GM18868 (cell line): ENCODE measurements around the gene GP9.
"Not testable (repeated sequence)": the region's sequence is repeated elsewhere in the genome, so short reads cannot be mapped to it uniquely, and the experiment has no call there.

Experiments used
- ATAC-seq: cut with Tn5 transposase; IDR thresholded peaks from one replicate; pipeline ENCODE4 v1.9.1; 2021; ENCODE audit warnings: mild to moderate bottlenecking, moderate library complexity; ENCODE audit not compliant: unreplicated experiment

Gene GP9

DNA sequence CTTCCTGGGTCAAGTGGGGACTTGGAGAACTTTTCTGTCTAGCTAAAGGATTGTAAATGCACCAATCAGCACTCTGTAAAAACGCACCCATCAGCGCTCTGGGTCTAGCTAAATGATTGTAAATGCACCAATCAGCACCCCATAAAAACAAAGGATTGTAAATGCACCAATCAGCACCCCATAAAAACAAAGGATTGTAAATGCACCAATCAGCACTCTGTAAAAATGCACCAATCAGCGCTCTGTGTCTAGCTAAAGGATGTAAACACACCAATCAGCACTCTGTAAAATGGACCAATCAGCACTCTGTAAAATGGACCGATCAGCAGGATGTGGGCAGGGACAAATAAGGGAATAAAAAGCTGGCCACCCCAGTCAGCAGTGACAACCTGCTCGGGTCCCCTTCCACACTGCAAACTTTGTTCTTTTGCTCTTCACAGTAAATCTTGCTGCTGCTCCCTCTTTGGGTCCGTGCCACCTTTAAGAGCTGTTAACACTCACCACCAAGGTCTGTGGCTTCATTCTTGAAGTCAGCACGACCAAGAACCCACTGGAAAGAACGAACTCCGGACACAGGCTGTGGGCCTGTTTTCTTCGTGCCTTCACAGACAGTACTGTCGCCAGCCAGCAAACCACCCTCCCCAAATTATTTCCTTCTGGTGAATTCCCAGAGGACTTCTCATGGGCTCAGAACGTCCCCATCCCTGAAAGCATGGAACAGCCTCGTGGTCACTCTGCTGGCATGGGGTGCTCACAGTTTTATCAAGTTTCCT, 8.9 kb downstream of the GP9 start:
- ATAC-seq: not testable (repeated sequence)

DNA sequence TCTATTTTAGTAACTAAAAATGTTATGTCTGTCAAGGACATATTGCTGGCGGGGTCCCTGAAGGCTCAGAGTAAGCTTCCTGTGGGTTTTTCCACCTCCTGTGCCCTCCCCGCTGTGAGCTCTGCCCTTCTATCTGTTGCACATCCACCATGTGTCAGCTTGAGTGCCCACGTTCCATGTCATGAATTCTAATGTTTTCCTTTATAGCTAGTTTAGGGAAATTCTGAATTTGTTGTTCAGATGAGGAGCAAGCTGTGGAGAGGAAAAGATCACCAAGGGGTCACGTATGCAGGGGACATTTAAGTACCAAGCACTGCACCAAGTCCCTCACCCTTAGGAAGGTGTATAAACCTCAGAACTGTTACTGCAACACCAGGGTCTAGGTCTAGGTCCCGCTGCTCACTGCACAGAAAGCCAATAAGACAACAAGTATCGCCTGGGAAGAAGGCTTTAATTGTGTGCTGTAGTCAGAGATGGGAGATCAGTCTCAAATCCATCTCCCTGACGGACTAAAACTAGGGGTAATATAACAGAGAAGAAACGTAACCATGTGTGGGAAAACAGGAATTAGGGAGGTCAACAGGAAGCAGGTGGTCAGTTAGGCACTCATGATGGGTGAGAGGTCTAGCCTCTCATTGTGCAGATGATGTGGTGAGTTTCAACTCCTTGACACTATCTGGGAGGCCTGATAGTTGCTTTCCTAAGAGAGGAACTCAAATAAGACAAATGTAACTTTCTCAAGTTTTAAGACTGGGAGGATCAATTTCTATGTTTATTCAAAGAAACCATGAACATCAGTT, 9.7 kb downstream of the GP9 start:
- ATAC-seq: no peak

DNA sequence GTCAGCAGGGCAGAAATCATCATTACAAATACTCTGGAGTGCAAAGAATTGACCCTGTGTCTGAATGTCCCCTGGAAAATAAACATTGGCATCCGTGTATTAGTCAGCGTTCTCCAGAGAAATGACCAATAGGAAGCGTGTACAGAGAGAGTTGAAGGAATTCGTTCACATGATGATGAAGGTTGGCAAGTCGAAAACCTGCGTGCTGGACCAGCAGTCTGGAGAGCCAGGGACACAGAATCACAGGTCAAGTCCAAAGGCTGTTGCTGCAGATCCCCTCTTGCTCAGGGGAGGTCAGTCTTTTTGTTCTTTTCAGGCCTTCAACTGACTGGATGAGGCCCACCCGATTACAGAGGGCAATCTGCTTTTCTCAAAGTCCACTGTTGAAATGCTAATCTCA, 16.6 kb downstream of the GP9 start:
- no peak for ATAC-seq

DNA sequence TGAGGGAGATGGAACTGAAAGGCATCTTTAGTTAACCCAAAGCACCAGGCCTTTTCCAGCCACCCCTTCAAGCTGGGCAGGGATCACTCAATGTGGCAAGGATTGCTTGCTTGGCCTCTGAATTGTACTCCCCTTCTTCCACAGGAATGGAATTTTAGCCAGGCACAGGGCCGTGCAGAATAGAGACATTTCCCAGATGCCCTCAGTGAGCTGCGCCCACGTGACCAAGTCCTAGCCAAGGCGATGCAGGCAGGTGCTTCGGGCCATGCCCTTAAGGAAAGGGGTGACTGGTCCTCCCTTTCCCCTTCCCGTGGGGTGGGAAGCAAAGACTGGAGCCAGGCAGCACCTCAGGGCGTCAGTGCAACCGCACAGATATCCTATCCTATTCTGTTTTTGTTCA, 17.9 kb downstream of the GP9 start:
- ATAC-seq: no peak

DNA sequence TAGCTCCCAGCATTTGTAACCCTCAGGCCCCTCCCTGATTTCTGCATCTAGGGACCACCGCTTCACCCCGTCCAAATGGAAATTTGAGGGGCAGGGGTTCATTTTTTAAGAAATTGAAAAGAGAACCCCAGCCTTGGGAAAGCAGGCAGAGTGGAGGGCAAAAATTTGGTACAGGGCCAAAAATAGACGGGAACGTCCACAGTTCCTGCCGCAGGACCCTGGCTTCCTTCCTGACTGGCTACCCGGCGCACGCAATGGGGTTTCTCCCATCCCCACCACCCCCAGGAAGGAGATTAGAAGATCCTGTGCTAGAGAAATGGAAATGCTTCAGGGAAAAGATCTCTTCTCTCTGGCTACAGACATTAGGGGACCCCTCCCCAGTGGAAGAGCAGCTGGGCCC, 20.9 kb downstream of the GP9 start:
- no peak for ATAC-seq

DNA sequence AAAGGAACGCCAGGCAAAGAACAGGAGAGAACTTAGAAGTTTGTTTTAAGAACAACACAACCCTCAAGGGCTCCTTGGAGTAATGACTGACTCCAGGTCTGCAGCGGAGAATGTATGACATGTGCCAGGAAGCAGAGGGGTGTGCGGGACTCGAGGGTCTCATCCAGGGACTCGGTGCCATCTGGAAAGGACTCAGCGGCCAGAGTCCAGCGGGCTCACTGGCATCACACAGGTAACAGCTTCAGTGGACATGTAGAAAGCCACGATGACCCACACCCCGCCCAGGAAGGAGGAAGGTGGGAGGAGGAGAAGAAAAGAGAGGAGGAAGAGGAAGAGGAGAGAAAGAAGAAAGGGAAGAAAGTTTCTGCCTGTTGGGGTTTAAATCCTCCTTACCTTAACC, 21.4 kb downstream of the GP9 start:
- ATAC-seq: no peak

DNA sequence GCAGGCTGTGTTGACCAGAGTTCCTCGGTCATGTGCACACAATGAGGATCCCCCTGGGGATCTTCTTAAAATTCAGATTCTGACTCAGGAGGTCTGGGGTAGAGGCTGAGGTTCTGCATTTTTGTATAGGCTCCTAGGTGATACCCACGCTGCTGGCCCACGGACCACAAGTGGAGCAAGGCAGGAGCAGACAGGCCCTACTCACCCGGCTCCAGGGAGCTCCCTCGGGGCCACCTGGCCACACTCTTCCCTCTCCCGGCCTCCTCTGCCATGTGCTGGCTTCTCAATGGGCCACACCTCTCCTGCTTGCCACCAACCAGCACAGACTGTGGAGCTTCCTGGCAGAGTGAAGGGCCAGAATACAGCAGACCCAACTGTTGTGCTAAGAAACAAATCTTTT, 23.9 kb downstream of the GP9 start:
- ATAC-seq: no peak

DNA sequence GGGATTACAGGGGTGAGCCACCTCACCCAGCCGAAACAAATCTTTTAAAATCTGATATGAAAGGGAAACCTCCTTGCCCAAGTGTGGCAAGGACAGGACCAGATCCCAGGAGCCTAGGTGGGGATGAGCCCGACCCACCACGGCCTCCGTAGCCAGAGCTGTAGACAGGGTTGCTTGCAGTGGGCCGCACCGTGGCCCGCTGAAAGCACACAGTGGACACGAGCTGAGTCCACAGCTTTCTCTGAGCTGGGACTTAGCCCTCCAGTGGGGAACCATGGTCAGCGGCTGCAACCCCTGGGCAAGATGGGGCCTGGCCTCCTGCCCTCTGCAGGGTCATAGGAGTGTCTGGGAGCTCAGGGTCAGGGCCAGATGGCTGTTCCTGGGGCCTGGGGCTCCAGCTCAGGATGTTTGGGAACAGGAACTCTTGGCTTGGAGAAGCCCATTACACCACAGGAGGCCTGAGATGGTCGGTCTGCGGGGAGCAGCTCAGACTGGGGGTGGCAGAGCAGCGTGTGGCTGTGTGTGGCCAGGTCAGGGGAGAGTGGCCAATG, 24.7 kb downstream of the GP9 start:
- no peak for ATAC-seq

DNA sequence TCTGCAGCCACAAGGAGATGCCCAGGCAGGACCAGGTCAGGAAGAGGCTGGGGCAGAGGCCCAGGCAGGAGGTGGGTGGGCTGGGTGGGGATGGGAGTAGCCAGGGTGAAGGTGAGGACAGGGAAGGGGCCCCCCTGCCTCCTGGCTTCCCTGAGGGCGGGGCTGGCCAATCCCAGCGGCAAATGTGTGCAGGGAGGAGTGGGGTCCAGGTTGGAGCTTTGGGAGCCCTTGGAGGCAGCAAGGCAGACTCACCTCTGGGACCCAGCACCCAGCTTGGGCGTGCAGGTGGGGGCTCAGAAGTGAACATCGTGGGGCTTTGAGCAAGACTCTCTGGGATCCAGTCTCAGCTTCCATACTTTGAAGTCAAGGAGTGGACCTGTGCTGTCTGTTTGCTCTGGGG, 25.2 kb downstream of the GP9 start:
- no peak for ATAC-seq

DNA sequence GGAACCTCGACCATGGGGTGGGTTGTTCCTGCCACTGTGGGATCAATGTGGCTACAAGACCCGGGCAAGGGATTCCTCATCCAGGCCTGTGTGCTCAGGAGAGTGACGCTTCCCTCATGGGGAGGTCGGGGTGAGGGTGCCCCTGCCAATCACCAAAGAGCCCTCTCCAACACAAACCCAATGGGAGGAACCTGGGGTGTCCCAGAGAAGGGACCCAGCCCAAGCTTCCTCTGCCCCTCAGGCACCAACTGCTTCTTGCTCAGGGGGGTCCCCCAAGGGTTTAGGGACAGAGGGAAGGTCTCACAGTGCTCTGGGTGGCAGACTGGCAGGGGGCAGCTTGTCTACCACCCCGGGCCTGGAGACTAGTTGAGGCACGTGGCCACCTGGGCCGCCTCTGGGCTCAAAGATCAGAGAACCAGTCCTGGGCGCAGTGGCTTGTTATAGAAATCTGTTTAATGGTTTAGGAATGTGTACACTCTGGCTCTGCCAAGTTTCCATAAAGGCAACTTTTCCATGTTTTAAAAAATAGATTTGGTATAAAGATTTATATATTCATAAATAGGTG, 26.6 kb downstream of the GP9 start:
- ATAC-seq: no peak

DNA sequence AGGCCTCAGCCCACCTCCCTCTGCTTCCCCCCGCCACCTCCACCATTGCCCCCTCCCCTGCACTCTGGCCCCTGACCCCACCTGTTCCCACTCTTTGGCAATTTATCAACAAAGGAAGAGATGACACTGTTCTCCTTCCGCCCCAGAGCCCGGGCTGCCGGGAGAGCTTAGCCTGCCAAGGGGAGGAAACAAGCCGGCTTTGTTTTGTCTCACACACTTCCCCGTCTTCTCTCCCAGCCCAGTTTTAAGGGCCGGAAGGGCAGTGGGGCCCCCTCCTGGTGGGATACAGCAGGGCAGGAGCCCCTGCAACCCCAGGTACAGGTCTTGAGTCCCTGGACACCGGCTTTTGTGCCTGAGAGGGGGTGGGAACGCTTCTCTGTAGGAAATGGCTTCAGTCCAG, 27.3 kb downstream of the GP9 start:
- ATAC-seq: peak; percentile 68

DNA sequence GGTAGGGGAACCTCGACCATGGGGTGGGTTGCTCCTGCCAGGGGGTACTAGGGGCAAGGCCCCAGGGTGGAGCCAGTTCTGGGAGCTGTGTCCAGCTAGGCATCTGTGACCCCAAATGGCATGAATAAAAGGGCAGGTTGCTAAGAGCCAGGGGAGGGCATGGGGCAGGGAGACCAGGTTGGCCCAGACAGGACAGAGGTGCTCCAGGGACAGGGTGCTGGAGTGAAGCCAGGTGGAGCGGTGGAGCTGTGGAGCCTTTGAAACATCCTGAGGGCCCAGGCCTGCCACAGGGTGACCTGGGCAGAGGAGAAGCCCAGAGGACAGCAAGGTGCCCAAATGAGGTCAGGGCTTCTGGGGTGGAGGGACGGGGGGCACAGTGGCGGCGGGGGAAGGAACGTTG, 27.7 kb downstream of the GP9 start:
- ATAC-seq: peak; percentile 16

DNA sequence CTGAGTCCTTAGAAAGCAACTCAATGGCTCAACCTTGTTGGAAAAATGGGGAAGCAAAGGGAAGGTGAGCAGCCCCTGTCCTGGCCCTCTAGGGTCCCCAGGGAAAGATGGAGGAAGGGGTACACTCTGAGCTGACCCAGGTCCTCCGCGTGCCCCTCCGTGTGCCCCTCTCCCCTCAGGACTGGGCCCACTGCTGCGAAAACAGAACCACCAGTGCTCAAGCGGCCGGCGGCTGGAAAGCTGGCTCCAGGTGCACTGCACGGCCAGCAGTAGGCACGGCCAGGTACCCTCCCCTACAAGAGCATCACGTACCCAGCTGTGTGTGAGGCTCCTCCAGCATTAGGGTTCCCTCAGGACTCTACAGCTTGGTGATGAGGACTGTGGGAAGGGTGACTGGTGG, 34.7 kb downstream of the GP9 start:
- no peak for ATAC-seq

DNA sequence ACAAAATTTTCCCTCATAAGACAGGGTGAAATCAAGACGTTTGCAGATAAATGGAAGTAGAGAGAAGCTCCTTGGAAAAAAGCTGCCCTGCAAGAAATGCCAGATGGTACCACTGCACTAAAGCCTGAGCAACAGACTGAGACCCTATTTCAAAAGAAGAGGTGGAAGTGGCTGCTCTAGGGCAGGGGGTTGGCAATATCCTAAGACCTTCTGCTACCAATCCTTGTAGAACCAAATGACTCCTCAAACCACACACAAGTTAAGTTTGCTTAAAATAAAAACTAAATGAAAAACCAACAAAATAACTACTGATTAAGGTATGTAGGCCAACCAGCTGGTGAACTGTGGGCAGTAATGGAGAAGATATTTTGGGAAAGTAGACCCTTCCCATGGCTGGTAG, 39.7 kb downstream of the GP9 start:
- no peak for ATAC-seq

DNA sequence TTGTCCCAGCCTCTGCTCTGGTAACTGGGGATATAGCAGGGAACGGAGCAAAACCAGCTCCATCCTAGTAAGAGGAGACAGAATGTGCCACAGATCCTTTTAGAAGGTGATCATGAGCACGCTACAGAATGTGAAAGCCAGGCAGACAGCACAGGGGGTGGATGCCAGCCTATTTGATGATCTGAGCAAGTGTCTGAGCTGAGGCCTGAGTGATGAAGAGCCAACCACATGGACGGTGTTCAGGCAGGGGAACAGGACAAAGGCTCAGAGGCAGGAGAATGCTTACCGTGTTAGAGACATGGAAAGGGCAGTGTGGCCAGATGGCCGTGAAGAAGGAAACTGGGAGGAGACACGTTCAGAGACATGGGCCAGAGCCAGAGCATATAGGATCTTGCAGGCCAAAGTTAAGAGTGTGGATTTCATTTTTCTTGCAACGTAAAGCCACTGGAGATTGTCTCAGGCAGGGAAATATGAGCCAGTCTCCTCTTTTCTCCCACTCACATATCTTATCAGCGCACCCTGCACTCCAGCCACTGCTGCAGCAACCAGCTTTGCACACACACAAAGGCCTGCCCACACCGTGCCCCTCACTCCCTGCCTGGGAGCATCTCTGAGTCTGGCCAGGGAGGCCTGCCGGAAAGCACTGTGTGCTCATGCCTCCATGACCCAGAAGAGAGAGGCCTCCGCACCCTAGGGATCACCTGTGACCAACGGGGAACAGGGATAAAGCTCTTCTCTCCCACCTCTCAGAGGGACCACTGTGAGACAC, 41.0 kb downstream of the GP9 start:
- no peak for ATAC-seq

DNA sequence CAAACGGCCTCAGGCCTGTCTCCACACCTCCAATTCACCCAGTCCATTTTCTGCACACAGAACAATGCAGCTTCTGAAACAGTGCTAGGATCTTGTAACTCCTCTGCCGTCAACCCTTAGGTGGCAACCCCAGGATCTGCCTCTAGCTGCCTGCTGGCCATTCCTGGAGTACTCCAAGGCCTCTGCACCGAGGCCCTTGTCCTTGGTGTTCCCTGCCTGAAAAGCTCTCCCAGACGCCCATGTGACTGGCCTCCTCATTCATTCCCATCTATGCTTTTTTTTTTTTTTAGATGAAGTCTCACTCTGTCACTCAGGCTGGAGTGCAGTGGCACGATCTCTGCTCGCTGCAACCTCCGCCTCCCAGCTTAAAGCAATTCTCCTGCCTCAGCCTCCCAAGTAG, 42.7 kb downstream of the GP9 start:
- no peak for ATAC-seq

DNA sequence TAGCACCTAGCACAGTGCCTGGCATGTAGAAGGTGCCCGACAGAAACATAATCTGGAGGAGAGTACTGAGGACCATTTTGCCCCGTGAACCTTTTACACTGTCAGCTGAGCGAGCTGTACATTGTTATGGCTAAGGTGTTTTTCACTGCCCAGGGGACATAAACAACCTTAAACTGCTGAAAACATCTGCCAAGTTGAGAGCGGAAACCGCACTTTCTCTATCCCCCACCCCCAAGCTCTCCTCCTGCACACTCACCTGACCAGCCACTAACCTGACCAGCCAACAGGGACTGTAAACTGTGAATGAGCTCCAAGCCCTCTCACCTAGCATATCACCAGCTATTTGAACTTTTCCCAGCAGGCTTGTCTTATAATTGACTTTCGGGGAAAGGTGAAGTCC, 43.5 kb downstream of the GP9 start:
- no peak for ATAC-seq

DNA sequence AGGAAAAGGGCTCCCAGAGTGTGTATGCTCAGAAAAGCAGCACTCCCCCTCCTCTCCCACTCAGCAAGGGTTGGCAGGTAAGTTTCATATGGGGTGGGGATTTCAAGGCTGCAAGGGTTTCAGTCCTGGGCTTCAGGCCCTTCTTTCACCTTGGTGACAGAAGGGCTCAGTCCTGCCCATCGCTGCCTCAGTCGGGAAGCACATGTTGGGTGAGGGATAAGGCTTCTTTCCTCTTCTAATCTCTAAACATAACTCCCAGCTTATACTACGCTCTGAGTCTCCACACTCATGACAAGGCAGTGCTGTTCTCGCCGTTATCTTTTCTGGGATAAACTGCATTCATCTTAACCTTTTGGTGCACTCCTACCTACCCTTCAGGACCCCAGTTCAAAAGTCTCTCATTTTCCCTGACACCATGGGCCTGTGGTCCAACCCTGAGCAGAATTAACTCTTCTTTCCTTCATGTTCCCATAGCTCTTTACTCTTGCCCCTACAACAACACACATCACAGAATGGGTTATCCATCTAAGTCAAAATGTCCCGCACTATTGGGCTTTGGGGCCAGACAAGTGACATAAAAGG, 44.0 kb downstream of the GP9 start:
- ATAC-seq: no peak

DNA sequence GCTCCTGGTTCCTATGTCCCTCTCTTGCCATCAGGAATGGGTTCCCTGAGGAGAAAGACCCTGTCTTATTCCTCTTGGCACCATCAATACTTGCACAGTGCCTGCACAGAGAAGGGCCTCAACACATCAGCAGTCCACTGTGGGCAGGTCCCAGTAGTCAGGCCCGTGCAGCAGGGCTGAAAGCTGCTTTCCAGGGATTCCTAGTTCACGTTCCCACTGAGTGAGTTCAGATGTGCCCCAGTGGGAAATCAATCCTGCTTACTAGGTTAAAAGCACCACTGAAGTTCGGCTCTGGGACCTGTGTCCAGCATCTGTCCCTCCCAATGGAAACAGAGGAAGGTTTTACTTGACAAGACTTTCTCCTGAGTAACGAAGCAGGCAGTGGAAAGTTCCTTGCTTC, 45.3 kb downstream of the GP9 start:
- ATAC-seq: no peak

DNA sequence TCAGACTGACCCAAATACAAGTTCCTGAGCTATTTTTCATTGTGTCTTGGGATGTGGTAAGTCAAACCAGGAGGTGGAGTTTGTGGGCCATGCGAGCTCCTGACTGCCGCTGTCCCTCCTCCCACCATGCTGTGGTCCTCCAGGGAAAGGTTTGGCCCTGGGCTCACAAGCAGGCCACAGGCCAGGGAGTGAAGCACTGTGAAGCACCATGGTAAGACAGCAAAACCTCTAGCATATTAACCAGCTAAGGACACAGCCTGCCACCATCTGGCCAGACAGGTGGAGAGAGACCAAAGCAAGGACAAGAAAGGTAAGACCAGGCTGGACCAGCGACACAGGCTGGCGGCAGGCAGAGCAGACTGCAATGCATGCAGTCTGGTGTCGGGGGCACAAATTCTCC, 45.7 kb downstream of the GP9 start:
- no peak for ATAC-seq
